Stomach (tissue), 9 donors: ENCODE results near the gene PDCD1. TPM values are rescaled to one million over a fixed set of nuclear protein-coding genes. Genes with fewer than 3 reads are reported as not detected.
A peak's percentile ranks its signal among the peaks of the same experiment; 100 is the strongest.

Experiments used
- DNase-seq, 2 donors: peaks; one replicate each; pipeline versions ENCODE4 v3.0.0 to v3.0.0-alpha.2; 2013 to 2019
- H3K27ac ChIP-seq, 5 donors: fragments of 200-600 bp in 4 of 5; sonication (generic) in 4 of 5; one replicate each; pipeline ENCODE4 v1.5.1; 2013 to 2019; ENCODE audit warnings: mild to moderate bottlenecking in 1 of 5, moderate library complexity in 1 of 5
- H3K27me3 ChIP-seq, 3 donors: fragments of 200-600 bp; sonication (generic); one replicate each; pipeline ENCODE4 v1.5.1; 2017 to 2019; ENCODE audit warnings: mixed run types in 1 of 3
- H3K36me3 ChIP-seq, 4 donors: fragments of 200-600 bp; sonication (generic); 1 replicate in 3 of 4; 2 replicates in 1 of 4; pipeline ENCODE4 v1.5.1; 2016 to 2019
- H3K4me1 ChIP-seq, 4 donors: fragments of 200-600 bp; sonication (generic); one replicate each; pipeline ENCODE4 v1.5.1; 2016 to 2019
- H3K4me3 ChIP-seq, 4 donors: fragments of 200-600 bp; sonication (generic) in 3 of 4; one replicate each; pipeline ENCODE4 v1.5.1; 2016 to 2019; ENCODE audit warnings: mild to moderate bottlenecking in 1 of 4
- H3K9me3 ChIP-seq, 4 donors: fragments of 200-600 bp; sonication (generic); one replicate each; pipeline ENCODE4 v1.5.1; 2016 to 2019
- CTCF ChIP-seq, 7 experiments: fragments of 450-650 bp in 4 of 7; fragments of 200-600 bp in 3 of 7; sonication (generic) in 3 of 7; IDR thresholded peaks; one replicate each; pipeline ENCODE4 v1.5.1; 2016 to 2019; ENCODE audit warnings: antibody characterized with exemption in 7 of 7, control low read depth in 2 of 7, mild to moderate bottlenecking in 1 of 7
- EP300 ChIP-seq: sonication (generic); formaldehyde crosslinking; IDR thresholded peaks from one replicate; pipeline ENCODE4 v1.6.1; 2017; ENCODE audit warnings: antibody characterized with exemption
- POLR2A ChIP-seq, 4 donors: fragments of 450-650 bp; IDR thresholded peaks; one replicate each; pipeline ENCODE4 v1.6.1; 2016; ENCODE audit warnings: antibody characterized with exemption in 4 of 4, control low read depth in 2 of 4, mild to moderate bottlenecking in 1 of 4, moderate library complexity in 1 of 4
- POLR2AphosphoS5 ChIP-seq, 3 donors: sonication (generic); formaldehyde crosslinking; IDR thresholded peaks; one replicate each; pipeline ENCODE4 v1.6.1; 2016; ENCODE audit warnings: antibody characterized with exemption in 3 of 3
- WGBS, 5 donors: extraction: QIAGEN DNeasy Blood & Tissue Kit in 3 of 5; methylation state at CpG; one replicate each; pipeline versions ENCODE4 v1.1.5 to v1.1.7; 2013 to 2018; 5-methylcytosine and 5-hydroxymethylcytosine counted together
- intact Hi-C: fragments of 100-400 bp; cut with DNase I; formaldehyde crosslinking; loops from one replicate; pipeline ENCODE4 v1.15.1; 2023; ENCODE audit warnings: low total_unique reads
- polyA plus RNA-seq, 3 donors: library from polyadenylated mRNA; stranded (reverse); fragments of 200-250 nt; gene quantifications; one replicate each; pipeline ENCODE4 v1.2.3, GENCODE V29; 2013
- total RNA-seq, 5 donors: library from RNA; depleted of rRNA; stranded (reverse); fragments of >200 nt; gene quantifications; one replicate each; pipeline versions ENCODE4 v1.1.0 to v1.2.3, GENCODE V29; 2014 to 2016
- donor health status: healthy with polysubstance abuse.
- donor health status: Bipolar disorder and iron deficiency.
- donor health status: healthy.

PDCD1 gene
- total and polyA plus RNA-seq, 8 donors: 0.18 to 2.2 (median 0.60) TPM; not detected in 3

DNA sequence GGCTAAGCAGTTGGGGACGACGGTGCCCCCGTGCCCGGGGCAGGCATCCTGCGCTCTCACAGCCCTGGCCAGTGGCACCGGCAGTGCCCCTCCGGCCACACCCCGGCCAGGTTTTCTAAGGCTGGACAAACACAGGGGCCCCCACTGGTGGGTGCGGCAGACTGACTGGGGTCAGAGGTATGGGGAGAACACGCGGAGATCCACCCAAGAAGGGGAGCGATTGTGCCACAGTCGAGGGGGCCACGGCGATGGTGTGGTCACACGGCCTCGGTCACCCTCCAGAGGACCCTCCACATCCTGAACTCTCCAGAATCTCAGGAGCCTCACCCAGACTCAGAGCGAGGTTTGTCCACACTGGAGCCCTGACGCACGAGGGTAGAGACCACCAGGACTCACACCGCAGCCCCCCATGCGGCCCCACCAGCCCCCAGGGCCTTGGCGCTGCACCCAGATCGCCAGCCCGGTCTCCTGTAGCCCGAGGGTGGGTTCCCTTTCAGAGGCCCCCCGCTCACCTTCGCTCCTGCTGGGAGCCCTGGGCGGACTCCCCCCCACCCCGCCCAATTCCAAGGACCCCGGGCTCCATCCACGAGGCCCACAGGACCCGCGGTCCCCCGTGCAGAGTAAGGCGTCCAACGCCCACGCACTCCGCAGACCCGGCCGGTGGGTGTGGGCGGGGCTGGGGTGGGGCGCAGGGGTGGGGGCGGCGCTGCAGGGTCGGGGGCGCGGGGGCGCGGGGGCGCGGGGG, 15.2 kb downstream of the PDCD1 start:
- WGBS, 5 donors: 34 to 66% (median 53%) methylated on average over 25 to 52 of the region's 52 CpGs
- intact Hi-C loops: no loop called here
- no peak for TF ChIP-seq POLR2A (IDR thresholded peaks at IDR 0.05)
- no peak for TF ChIP-seq EP300
- no peak for TF ChIP-seq CTCF (IDR thresholded peaks at IDR 0.05)
- TF ChIP-seq POLR2AphosphoS5 (IDR thresholded peaks at IDR 0.05): no peak
- DNase-seq: no peak
- Histone ChIP-seq H3K4me3 (peak overlapping the region; percentile 36 to 46 (median 40)), H3K9me3 (no peaks in the 10 kb centered on the region), H3K27ac (peak overlapping the region; percentile 33 to 76 (median 72)), H3K36me3 (no peaks in the 10 kb centered on the region), H3K27me3 (peaks cover 0 to 4% (median 0%) of the 10 kb centered on the region in 3 donors), H3K4me1 (peaks cover 7 to 24% (median 17%) of the 10 kb centered on the region in 4 donors)

DNA sequence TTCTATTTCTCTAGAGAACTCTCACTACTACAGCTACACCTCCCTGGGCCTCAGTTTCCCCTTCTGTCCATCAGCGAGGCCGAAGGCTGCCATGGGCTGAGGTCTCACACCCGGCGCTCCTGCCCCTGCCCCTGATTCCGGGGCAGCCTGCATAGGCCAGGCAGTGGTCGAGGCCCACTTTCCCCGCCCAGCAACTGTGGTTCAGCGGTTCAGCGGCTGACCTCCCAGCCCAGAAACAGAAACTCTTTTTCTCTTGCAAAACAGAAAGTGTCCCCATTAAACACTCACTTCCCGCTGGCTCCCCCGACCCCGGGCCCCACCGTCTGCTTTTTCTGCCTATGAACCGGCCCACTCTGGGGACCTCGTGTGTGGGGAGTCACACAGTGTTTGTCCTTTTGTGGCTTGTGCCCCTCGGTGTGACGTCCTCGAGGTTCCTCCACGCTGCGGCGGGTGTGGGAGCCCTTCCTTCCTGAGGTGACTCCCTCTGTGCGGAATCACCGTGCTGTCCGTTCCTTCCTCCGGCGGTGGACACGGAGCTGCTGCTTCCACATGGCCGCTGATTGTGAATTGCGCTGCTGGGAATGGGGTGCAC, 16.0 kb downstream of the PDCD1 start:
- Histone ChIP-seq H3K4me1 (peaks cover 7 to 24% (median 17%) of the 10 kb centered on the region in 4 donors), H3K4me3 (peak overlapping the region; percentile 1 to 46 (median 36)), H3K9me3 (no peaks in the 10 kb centered on the region), H3K27ac (peak overlapping the region; percentile 33 to 76 (median 72)), H3K36me3 (no peaks in the 10 kb centered on the region), H3K27me3 (peaks cover 0 to 5% (median 0%) of the 10 kb centered on the region in 3 donors)
- WGBS, 5 donors: 46 to 64% (median 56%) methylated on average over 29 of the region's 29 CpGs
- intact Hi-C loops: no loop called here
- peak in 2 of 3 donors; percentile 19 to 48 for TF ChIP-seq POLR2AphosphoS5 (IDR thresholded peaks at IDR 0.05)
- no peak for TF ChIP-seq POLR2A (IDR thresholded peaks at IDR 0.05)
- peak; percentile 50 to 58 for DNase-seq

- peak overlapping the region in 1 of 5 donors; percentile 72 for H3K27ac ChIP-seq
- no peaks in the 10 kb centered on the region for H3K36me3 ChIP-seq
- H3K4me3 ChIP-seq: no peak overlapping the region
- DNase-seq: no peak
- TF ChIP-seq POLR2A (IDR thresholded peaks at IDR 0.05) (no peak), EP300 (no peak), POLR2AphosphoS5 (IDR thresholded peaks at IDR 0.05) (no peak), CTCF (IDR thresholded peaks at IDR 0.05) (no peak)
- intact Hi-C loops: no loop called here
- 69 to 82% (median 72%) methylated on average over 11 of the region's 11 CpGs for WGBS, 5 donors
- no peaks in the 10 kb centered on the region for H3K9me3 ChIP-seq
- peaks cover 0 to 12% (median 0%) of the 10 kb centered on the region in 3 donors for H3K27me3 ChIP-seq
- peaks cover 7 to 24% (median 18%) of the 10 kb centered on the region in 4 donors for H3K4me1 ChIP-seq
Measured at GRCh38 chr2:241842067-241842415, 16.7 kb downstream of the PDCD1 start.

DNA sequence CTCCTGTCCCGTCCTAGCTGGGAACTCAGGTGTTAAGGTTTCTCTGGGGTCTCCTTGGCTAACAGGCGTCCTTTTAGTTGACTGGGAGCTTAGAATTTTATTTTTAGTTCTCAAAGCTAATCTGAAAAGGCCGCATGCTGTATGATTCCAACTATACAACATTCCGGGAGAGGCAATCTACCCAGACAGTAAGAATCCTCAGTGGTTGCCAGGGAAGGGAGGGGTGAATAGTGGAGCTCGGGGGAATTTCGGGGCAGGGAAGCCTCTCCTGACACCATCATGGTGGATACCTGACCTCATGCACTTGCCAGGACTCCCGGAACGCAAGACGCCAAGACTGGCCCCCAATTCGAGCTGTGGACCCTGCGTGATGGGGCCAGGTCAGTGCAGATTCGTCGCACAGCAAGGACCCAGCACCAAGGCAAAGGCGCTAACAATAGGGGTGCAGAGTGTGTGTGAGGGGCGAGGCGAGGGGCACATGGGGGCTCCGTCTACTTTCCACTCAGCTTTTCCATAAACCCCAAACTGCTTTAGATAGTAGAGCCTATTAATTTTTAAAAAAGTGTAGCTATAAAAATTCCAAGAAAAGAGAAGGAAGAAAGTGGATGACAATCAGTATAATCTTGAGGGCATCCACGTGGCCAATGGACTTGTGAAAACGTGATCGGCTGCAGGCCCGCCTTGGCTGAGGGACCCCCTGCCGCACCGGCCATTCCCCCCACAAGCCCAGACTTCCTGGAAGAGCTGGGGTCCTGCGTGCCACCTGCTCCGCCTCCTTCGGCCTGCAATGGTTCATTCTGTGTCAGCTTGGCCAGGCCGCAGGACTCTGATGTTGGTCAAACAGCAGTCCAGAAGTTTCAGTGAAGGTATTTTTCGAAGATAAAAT, 17.3 kb downstream of the PDCD1 start:
- Histone ChIP-seq H3K4me1 (peaks cover 7 to 24% (median 18%) of the 10 kb centered on the region in 4 donors), H3K27me3 (peaks cover 0 to 12% (median 0%) of the 10 kb centered on the region in 3 donors), H3K36me3 (no peaks in the 10 kb centered on the region), H3K9me3 (no peaks in the 10 kb centered on the region), H3K4me3 (no peak overlapping the region), H3K27ac (no peak overlapping the region)
- no peak for TF ChIP-seq POLR2AphosphoS5 (IDR thresholded peaks at IDR 0.05)
- TF ChIP-seq POLR2A (IDR thresholded peaks at IDR 0.05): no peak
- TF ChIP-seq EP300: no peak
- TF ChIP-seq CTCF (IDR thresholded peaks at IDR 0.05): no peak
- DNase-seq: no peak
- 76 to 82% (median 80%) methylated on average over 28 of the region's 28 CpGs for WGBS, 5 donors
- intact Hi-C loops: no loop called here
